Measurements from ENCODE around the gene PHRF1. TPM values are rescaled to one million over a fixed set of nuclear protein-coding genes. Genes with fewer than 3 reads are reported as not detected.
A peak's percentile ranks its signal among the peaks of the same experiment; 100 is the strongest.

Gene PHRF1
- total and polyA plus RNA-seq, 9 of the 15 experiments (the other 6 are each of a cell fraction or from before 2014, with no cell fraction given), result 0.07 to 37.2 (median 7.7) TPM

DNA sequence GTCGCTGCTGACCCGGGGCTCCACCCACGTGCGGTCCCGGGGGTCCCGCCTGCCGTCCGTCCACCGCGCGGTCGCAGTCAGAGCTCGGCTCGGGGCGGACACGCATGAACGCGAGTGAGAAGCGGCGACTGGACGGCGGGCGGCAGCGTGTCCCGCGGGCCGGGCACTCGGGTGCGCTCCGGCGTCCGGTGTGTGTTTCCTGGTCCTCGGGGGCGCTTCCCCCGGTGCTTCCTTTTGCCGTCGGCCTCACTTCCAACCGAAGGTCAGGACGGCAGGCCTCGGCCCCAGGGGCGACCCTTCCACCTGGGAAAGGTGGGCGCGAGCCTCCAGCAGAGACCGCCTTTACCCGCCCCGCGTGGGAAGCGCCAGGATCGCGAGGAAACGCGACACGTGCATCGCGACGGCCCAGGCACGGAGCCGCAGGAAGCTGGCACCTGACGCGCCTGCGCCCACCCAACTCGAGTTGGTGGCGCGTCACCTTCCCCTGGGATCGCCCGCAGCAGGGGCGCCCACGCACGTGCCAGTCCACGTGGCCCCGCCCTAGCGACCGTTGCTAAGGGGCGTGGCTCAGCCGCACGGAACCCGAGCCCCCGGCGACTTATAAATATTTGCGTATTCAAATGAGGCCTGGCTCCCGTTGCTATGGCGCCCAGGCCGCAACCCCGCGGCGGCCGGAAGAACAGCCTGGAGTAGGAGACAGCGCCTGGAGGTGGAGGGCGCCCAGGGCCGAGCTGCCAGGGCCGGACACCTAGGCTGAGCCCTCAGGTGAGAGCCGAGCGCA lies 39.2 kb upstream of the PHRF1 start, which contains the start of gene LRRC56 (continued):
- TF ChIP-seq, protein P1, sequence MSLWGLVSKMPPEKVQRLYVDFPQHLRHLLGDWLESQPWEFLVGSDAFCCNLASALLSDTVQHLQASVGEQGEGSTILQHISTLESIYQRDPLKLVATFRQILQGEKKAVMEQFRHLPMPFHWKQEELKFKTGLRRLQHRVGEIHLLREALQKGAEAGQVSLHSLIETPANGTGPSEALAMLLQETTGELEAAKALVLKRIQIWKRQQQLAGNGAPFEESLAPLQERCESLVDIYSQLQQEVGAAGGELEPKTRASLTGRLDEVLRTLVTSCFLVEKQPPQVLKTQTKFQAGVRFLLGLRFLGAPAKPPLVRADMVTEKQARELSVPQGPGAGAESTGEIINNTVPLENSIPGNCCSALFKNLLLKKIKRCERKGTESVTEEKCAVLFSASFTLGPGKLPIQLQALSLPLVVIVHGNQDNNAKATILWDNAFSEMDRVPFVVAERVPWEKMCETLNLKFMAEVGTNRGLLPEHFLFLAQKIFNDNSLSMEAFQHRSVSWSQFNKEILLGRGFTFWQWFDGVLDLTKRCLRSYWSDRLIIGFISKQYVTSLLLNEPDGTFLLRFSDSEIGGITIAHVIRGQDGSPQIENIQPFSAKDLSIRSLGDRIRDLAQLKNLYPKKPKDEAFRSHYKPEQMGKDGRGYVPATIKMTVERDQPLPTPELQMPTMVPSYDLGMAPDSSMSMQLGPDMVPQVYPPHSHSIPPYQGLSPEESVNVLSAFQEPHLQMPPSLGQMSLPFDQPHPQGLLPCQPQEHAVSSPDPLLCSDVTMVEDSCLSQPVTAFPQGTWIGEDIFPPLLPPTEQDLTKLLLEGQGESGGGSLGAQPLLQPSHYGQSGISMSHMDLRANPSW (CRISPR knock-in tag; IDR thresholded peaks at IDR 0.05), result 0 out of 2 replicates have a peak, but pooled peaks have one; percentile 39
- TF ChIP-seq TSC22D4 (tag; IDR thresholded peaks at IDR 0.05) (no peak), ZC3H4 (CRISPR knock-in tag; IDR thresholded peaks at IDR 0.05; ENCODE audit: borderline replicate concordance) (peak; percentile 73; the same call in 1 of the 2 replicates), SMARCC2 (IDR thresholded peaks at IDR 0.05; ENCODE audit: low read depth) (no peak), TAF7 (tag; IDR thresholded peaks at IDR 0.05) (no peak), HNRNPLL (IDR thresholded peaks at IDR 0.05; ENCODE audit: low read depth, low read length, poor library complexity, severe bottlenecking) (peak; percentile 45), NFYB (IDR thresholded peaks at IDR 0.05; ENCODE audit: extremely low read depth, insufficient read length) (no peak), RNF2 (IDR thresholded peaks at IDR 0.05) (0 out of 2 replicates have a peak, but pooled peaks have one; percentile 41), PYGO2 (tag; IDR thresholded peaks at IDR 0.05) (no peak)
- TF ChIP-seq, protein P2, sequence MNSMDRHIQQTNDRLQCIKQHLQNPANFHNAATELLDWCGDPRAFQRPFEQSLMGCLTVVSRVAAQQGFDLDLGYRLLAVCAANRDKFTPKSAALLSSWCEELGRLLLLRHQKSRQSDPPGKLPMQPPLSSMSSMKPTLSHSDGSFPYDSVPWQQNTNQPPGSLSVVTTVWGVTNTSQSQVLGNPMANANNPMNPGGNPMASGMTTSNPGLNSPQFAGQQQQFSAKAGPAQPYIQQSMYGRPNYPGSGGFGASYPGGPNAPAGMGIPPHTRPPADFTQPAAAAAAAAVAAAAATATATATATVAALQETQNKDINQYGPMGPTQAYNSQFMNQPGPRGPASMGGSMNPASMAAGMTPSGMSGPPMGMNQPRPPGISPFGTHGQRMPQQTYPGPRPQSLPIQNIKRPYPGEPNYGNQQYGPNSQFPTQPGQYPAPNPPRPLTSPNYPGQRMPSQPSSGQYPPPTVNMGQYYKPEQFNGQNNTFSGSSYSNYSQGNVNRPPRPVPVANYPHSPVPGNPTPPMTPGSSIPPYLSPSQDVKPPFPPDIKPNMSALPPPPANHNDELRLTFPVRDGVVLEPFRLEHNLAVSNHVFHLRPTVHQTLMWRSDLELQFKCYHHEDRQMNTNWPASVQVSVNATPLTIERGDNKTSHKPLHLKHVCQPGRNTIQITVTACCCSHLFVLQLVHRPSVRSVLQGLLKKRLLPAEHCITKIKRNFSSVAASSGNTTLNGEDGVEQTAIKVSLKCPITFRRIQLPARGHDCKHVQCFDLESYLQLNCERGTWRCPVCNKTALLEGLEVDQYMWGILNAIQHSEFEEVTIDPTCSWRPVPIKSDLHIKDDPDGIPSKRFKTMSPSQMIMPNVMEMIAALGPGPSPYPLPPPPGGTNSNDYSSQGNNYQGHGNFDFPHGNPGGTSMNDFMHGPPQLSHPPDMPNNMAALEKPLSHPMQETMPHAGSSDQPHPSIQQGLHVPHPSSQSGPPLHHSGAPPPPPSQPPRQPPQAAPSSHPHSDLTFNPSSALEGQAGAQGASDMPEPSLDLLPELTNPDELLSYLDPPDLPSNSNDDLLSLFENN (IDR thresholded peaks at IDR 0.05; ENCODE audit: low read depth in 2 of 2, low read length in 2 of 2), result no peak
- TF ChIP-seq, protein P3, sequence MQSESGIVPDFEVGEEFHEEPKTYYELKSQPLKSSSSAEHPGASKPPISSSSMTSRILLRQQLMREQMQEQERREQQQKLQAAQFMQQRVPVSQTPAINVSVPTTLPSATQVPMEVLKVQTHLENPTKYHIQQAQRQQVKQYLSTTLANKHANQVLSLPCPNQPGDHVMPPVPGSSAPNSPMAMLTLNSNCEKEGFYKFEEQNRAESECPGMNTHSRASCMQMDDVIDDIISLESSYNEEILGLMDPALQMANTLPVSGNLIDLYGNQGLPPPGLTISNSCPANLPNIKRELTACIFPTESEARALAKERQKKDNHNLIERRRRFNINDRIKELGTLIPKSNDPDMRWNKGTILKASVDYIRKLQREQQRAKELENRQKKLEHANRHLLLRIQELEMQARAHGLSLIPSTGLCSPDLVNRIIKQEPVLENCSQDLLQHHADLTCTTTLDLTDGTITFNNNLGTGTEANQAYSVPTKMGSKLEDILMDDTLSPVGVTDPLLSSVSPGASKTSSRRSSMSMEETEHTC (IDR thresholded peaks at IDR 0.05), result 0 out of 2 replicates have a peak, but pooled peaks have one; percentile 37

Measured in K562 (cell line).